HG02759 (cell line): ENCODE data around the gene FCMR.
"Not testable (repeated sequence)": the region's sequence is repeated elsewhere in the genome, so short reads cannot be mapped to it uniquely, and the experiment has no call there.

Experiments used
- ATAC-seq: cut with Tn5 transposase; IDR thresholded peaks from one replicate; pipeline ENCODE4 v1.9.1; 2021; ENCODE audit warnings: mild to moderate bottlenecking, moderate library complexity; ENCODE audit not compliant: unreplicated experiment

FCMR gene

DNA sequence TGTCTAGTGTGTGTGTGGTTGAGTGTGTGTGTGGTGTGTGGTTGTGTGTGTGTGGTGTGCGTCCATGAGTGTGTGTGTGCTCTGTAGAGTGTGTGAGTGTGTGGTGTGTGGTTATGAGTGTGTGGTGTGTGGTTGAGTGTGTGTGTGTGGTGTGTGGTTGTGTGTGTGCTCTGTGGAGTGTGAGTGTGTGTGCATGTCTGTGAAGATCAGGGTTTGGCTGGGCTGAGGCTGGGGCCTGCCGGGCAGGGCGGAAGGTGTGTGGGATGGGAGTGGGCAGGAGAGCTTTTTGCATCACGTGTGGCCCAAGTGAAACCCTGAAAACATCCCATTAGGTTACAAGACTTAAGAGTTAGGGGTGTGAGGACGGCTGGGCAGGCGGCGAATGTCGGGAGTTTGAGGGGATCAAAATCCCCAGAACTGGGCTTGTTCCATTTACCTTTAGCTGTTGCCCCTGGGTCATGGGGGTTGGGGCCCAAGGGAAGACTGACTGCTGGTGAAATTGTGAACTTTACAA is 2.9 kb upstream of the FCMR start:
- peak; percentile 21 for ATAC-seq

DNA sequence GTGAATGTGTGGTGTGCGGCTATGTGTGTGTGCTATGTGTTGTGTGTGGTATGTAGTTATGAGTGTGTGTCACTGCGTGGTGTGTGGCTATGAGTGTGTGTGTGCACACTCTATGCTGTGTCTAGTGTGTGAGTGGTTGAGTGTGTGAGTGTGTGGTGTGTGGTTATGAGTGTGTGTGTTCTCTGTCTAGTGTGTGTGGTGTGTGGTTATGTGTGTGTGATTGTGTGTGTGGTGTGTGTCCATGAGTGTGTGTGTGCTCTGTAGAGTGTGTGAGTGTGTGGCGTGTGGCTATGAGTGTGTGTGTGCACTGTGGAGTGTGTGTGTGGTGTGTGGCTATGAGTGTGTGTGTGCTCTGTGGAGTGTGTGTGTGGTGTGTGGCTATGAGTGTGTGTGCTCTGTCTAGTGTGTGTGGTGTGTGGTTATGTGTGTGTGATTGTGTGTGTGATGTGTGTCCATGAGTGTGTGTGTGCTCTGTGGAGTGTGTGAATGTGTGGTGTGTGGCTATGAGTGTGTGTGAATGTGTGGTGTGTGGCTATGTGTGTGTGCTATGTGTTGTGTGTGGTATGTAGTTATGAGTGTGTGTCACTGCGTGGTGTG is 2.3 kb upstream of the FCMR start:
- ATAC-seq, result not testable (repeated sequence)

GRCh38 chr1:206923009-206923960 is 1.5 kb upstream of the FCMR start:
- ATAC-seq, result peak; percentile 58

- ATAC-seq, result no peak
These were observed 783 bp upstream of the FCMR start for GRCh38 chr1:206922524-206922923.

GRCh38 chr1:206918076-206918475 is 3.7 kb downstream of the FCMR start:
- ATAC-seq, result no peak

DNA sequence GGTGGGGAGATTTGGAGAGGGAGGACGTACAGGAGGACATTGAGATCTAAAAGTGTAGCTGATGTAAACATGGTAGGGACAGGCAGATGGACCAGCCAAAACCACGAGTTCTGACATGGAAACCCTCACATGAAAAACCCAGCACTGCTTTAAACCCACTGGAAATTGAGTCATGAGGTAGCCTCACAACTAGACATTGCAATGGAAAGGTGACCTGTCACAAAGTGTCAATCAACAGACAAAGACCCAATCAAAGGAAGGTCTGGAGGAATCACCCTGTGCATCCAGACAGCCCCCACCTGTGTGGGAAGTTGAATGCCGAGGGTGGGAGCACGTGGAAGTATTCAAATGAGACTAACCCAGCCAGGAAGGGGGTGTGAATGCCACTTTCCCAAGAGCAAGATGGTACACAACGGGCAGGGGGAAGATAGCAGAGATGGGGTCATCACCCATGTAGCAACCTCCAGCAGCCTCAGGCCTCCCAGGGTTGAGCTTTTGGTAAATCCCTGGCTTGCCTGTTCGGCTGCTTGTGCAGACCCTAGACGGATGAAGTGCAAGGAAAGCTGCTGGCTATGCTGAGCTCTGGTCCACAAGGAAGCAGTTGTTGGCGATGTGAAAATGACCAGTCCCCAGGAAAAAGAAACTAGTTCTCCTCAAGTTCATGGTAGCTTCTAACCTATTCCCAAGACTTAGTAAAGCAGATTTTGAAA is 5.6 kb downstream of the FCMR start:
- ATAC-seq, result no peak

DNA sequence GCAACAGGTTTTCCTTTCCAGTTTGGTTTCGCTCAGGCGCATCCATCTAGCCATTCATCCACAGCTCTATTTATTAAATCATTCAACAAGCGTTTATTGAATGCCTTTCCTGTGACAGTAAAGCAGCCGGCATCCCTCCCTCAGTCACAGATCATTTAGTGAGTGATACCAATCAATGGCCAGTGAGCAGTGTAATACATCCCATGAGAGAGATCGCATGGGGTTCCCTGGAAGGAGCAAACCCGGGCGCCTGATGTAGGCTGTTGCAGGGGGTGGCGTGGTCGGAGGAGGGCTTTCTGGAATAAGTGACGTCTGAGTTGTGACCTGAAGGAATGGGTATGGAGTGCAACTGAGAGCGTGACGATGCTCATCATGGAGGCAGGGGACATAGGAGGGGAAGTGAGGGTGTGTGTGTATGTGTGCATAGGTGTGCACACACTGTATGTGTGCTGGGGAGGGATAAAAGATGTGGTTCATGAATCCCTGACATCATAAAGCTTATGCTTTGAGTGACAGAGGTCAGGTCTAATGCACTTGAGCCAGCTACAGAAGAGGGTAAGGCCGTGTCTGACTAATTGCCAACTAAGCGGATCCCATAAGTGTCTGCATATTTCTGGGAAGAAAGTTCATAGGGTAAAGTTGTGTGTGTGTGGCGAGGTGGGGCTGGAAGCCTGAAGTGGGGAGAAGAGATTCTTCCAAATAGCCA is 6.6 kb downstream of the FCMR start:
- ATAC-seq, result no peak

DNA sequence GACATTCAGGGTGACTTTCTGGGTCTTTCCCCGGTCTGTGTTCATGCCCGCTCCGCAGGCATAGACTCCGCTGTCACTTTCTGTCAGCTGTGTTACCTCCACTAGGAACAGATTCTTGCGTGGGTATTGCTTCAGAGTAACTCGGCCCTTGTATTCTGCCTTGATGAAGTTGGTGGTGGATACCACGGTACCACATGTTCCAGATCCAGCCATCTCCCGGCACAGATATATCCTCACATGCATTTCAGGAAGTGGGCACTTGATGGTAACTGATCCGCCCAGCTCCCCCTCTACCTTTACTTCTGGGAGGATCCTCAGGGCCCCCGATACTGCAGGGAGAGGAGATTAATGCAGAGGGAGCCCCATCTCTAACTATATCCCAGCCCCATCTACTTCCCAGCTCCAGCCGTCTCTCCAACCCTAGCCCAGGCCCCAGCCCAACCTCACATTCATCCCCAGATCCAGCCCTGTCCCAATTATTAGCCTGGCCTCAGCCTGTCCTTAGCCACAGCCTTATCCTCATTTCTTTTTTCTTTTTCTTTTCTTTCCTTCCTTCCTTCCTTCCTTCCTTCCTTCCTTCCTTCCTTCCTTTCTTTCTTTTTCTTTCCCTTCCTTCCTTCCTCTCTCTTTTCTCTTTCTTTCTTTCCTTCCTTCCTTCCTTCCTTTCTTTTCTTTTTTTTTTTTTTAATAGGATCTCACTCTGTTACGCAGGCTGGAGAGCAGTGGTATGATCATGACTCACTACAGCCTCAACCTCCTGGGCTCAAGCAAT is 7.8 kb downstream of the FCMR start:
- ATAC-seq, result no peak

DNA sequence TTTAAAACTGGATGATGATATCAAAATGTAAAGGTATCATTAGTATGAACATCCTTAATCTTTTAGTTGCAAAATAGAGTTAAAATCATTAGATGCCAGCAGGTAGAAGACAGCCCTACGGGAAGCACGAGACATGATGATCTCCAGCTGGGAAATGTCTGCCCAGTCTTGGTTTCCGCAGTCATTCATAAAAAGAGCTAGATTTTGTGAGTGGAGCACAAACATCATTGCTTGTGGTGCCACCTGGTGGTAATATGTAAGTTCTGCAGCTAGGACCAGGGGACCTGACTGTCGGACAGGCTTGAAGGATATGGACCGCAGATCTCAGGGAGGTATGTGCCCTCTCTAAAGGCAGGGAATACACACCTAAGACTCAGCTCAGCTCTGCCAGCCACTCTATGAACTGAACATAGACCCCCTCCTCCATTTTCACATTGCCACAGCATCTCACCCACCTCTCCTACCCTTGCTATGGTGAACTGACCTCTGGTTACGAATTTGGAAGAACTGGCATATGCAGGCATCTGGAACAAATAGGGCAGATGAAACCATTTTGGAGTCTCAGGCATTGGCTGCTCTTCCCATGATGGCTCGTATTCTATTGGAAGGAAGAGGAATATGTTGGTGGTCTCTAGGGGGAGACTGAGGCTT is 9.2 kb downstream of the FCMR start:
- ATAC-seq, result peak; percentile 54

- no peak for ATAC-seq
These were observed 10.6 kb downstream of the FCMR start for GRCh38 chr1:206911064-206911663.

GRCh38 chr1:206909883-206910318 is 11.8 kb downstream of the FCMR start:
- no peak for ATAC-seq

DNA sequence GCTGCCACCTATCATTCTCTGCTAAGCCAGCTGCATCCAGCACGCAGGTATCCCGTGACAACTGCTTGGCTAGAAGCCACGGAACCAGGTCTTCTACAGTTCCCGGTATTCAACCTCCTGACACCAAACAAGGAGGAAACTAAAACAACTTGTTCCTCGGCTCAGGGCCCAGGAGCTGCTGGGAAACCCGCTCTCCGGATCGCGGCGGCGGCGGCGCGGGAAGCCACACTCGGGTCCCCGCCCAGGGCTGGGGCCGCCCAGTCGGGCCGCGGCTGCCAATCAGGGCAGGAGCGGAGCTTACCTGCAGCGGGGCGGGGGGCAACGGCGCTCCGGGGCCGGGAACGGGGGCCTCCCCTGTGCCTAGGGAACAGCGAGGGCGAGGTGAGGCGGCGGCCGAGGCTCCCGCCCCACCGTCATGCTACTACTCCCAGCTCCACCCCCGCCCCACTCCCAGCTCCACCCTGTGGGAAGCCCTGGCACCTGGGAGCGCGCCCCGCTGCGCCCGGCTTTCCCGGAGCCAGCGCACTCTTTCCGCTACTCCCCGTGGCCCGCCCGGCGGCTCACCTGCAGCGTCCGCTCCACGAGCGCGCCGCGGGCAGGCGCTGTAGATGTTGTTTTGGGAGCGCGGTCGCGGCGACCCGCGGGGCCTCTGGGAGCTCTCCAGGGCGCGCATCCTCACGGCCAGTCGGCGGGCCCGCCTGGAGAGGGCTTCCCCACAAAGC is 12.4 kb downstream of the FCMR start:
- ATAC-seq, result no peak

DNA sequence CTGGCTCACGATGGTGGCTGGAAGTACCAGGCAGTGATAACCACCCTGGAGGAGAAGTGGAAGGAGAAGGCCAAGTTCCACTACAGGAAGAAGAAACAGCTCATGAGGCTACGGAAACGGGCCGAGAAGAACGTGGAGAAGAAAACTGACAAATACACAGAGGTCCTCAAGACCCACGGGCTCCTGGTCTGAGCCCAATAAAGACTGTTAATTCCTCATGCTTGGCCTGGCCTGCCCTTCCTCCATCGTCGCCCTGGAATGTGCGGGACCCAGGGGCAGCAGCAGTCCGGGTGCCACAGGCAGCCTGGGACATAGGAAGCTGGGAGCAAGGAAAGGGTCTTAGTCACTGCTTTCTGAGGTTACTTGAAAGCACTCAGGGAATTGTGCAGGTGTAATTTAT is 13.7 kb downstream of the FCMR start:
- no peak for ATAC-seq

GRCh38 chr1:206907304-206907991 is 14.3 kb downstream of the FCMR start:
- ATAC-seq, result no peak

GRCh38 chr1:206905295-206906164 is 16.2 kb downstream of the FCMR start:
- peak; percentile 78 for ATAC-seq

DNA sequence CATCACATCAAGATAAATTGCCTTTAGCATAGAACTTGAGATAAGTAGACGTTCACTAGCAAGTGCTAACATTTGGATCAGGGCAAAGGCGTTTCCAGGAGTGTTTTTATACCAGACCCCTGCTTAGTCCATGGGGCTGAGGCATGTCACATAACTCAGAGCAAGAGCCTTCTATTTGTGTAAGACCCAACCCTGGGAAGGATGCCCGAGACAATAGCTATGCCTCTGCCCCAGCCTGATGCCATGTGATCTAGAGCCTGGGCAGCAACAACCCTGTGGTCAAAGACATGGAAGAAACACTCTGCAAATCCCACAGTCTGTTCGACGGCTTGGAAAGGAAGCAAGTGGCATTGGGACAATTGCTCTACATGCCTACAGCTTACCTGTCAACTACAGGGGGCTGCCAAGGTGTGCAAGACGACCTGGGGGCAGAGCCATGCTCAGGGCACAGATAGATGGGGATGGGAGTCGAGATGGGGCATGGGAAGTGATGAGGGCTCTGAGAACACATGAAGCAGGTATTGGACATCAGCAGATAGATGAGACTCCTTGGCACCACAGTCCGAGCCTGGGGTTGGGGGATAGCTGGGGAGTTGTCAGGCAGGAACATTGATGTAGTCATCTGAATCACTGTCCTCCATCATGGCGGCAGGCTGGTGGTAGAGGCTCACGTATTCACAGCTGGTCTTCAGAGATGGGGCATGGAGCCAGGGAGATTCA is 17.2 kb downstream of the FCMR start:
- ATAC-seq, result no peak
